Measurements from ENCODE around the gene STYXL2. TPM values are rescaled to one million over a fixed set of nuclear protein-coding genes. Genes with fewer than 3 reads are reported as not detected.

STYXL2 gene
- total and polyA plus RNA-seq, 2 of the 8 experiments (the other 6 are each of a cell fraction or from before 2014, with no cell fraction given): 0.09 to 0.22 TPM

- no peak overlapping the region for H2BK20ac ChIP-seq (ENCODE audit: low read length)
- peak overlapping the region; percentile 39 to 64 (median 56) for H3K4me3 ChIP-seq (ENCODE audit: extremely low read depth in 1 of 4, insufficient read depth in 2 of 4, low read depth in 3 of 4, low read length in 4 of 4)
Measured at GRCh38 chr1:167120899-167121298, 27.0 kb downstream of the STYXL2 start.

More at GRCh38 chr1:167120899-167121298, 27.0 kb downstream of the STYXL2 start:
- ChIA-PET POLR2A (ENCODE audit: partially characterized antibody) (interaction anchor here (0.8 to 2.1 kb wide), 6 partner anchors 12 to 99 kb away, joined by 3 to 9 read pairs (median 4); partner anchors contain the start of genes POU2F1 and STYXL2), CTCF (ENCODE audit: partially characterized antibody) (interaction anchor here (0.8 to 8.0 kb wide), 10 partner anchors 11 to 321 kb away, joined by 3 to 81 read pairs (median 5); no protein-coding TSS in a partner anchor)
- Histone ChIP-seq H4K91ac (replicated peaks; ENCODE audit: insufficient read length, low read length) (no peak overlapping the region), H3K18ac (ENCODE audit: extremely low read depth, low read length) (0 out of 2 replicates have a peak overlapping the region, but pooled peaks have one; percentile 89), H2BK120ac (replicated peaks; ENCODE audit: low read depth, low read length) (no peak overlapping the region), H3K27ac (ENCODE audit: low read depth, low read length) (no peak overlapping the region), H4K5ac (ENCODE audit: insufficient read length, low read depth, low read length) (no peak overlapping the region), H3K23ac (ENCODE audit: insufficient read length) (no peak overlapping the region), H3K4me1 (replicated peaks in 1 of 4; ENCODE audit: control insufficient read depth in 3 of 4, insufficient read depth in 4 of 4, low read length in 3 of 4) (peaks cover 0 to 14% (median 3%) of the 10 kb centered on the region in 4 experiments; a peak in 5 of 7 replicates), H4K8ac (ENCODE audit: extremely low read depth, insufficient read depth, low read length) (peak overlapping the region; percentile 84), H4K20me1 (replicated peaks in 1 of 2; ENCODE audit: control insufficient read depth in 1 of 2, insufficient read depth in 2 of 2, low read length in 2 of 2) (no peaks in the 10 kb centered on the region), H2BK5ac (ENCODE audit: low read depth, low read length) (no peak overlapping the region), H3K79me1 (ENCODE audit: low read depth, low read length) (no peaks in the 10 kb centered on the region), H3K27me3 (replicated peaks in 1 of 4; ENCODE audit: control insufficient read depth in 3 of 4, extremely low read depth in 1 of 4, insufficient read depth in 3 of 4, low read length in 3 of 4) (no peaks in the 10 kb centered on the region; a peak in 2 of 7 replicates), H3K4me2 (ENCODE audit: insufficient read depth in 1 of 2, low read depth in 2 of 2, low read length in 2 of 2) (peak overlapping the region; percentile 79 to 81), H3K36me3 (ENCODE audit: control insufficient read depth in 2 of 4, insufficient read depth in 4 of 4, low read length in 3 of 4) (no peaks in the 10 kb centered on the region), H3K23me2 (ENCODE audit: low read depth, low read length) (peaks cover 7% of the 10 kb centered on the region), H3K56ac (replicated peaks; ENCODE audit: insufficient read length, low read depth, low read length) (no peak overlapping the region), H2AK5ac (ENCODE audit: low read depth, low read length) (no peak overlapping the region), H3K14ac (ENCODE audit: insufficient read length) (no peak overlapping the region), H3K9ac (replicated peaks in 1 of 4; ENCODE audit: extremely low read depth in 1 of 4, low read depth in 3 of 4, low read length in 3 of 4) (no peak overlapping the region), H3K9me3 (ENCODE audit: insufficient read depth in 2 of 2, low read depth in 1 of 2, low read length in 1 of 2) (no peaks in the 10 kb centered on the region), H2BK12ac (ENCODE audit: low read depth, low read length) (peak overlapping the region; percentile 91; the same call in 1 of the 2 replicates), H2BK15ac (ENCODE audit: low read length) (no peak overlapping the region), H2AFZ (ENCODE audit: low read length) (0 out of 2 replicates have a peak overlapping the region, but pooled peaks have one; percentile 95), H3K4ac (replicated peaks; ENCODE audit: insufficient read length, low read depth, low read length) (no peak overlapping the region), H3K79me2 (ENCODE audit: control insufficient read depth in 1 of 2, insufficient read depth in 2 of 2, low read length in 2 of 2) (no peaks in the 10 kb centered on the region)
- DNase-seq (ENCODE audit: low read depth in 1 of 2, low spot score in 2 of 2) (no peak), FAIRE-seq (no peak)
- 65% methylated on average over 13 of the region's 13 CpGs; no CpG with 5 or more reads in 1 of the 2 experiments for WGBS, 2 experiments (ENCODE audit: extremely low coverage in 1 of 2, insufficient coverage in 1 of 2, insufficient read length in 1 of 2, insufficient replicate concordance in 2 of 2, low coverage in 1 of 2, low lambda C conversion rate in 2 of 2, missing lambda C conversion rate in 1 of 2)
- peak; percentile 8 to 27; a peak in 1 of 4 replicates for TF ChIP-seq RAD21 (IDR thresholded peaks at IDR 0.05 in 1 of 2, conservative IDR thresholded peaks at IDR 0.05 in 1 of 2; ENCODE audit: low read depth in 2 of 2, low read length in 2 of 2)
- no peak for TF ChIP-seq RNF2 (IDR thresholded peaks at IDR 0.05; ENCODE audit: borderline replicate concordance, low read depth, low read length, missing control alignments, poor library complexity, severe bottlenecking)
